Eye (tissue), 1 donor: ENCODE data around the gene SERPINA4.

ENCODE experiments used
- DNase-seq: peaks from one replicate; pipeline ENCODE4 v3.0.0-alpha.2; 2015

The SERPINA4 gene

DNA sequence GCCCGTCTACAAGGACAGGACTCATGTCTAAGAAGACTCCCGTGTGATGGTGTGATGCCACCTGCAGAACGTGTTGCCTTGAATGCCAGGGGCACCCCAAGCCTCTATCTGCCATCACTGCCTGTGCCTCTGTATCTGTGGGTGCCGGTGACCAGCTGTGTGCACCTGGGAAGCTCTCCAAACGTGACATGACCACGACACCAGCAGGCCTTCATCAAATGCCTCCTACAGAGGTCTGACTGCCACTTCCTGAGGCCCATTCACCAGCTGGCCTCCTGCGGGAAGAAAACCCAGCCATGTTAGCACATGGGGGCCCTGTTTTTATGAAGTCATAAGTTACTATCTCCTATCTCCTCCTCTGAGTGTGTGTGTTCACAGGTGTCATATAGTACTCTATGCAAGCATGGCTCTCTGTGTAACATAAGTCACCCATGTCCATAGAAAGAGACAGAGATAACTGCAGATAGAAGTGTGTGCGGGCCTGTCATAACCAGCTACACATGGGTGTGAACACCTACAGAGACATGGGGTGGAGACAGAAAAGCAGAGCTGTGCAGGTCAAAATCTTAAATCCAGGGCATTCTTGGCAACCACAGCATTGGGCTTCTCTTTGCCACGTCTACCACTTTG, 18.3 kb upstream of the SERPINA4 start:
- DNase-seq = no peak

- no peak for DNase-seq
Measured at GRCh38 chr14:94543449-94544124, 17.7 kb upstream of the SERPINA4 start.

GRCh38 chr14:94544726-94545125, 16.5 kb upstream of the SERPINA4 start:
- DNase-seq = no peak

GRCh38 chr14:94545131-94545841, 16.0 kb upstream of the SERPINA4 start:
- peak; percentile 37 for DNase-seq

DNA sequence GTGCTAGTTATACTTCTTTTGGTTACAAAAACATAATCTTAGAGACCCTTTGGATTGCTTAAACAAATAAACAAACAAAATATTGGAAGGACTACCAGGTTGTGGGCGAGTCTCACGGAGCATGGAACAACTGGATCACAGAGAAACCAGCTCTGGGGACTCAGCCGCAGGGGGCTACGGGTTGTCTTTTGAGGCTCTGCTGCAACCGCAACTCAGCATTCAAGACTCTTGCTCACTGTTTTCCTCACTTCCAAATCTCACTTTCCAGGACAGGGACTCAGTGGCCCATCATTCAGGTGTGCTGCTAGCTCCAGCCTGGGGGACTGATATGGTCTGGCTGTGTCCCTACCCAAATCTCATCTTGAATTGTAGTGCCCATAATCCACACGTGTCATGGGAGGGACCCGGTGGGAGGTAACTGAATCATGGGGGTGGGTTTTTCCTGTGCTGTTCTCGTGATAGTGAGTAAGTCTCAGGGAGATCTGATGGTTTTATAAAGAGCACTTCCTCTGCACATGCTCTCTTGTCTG, 14.0 kb upstream of the SERPINA4 start:
- DNase-seq = no peak

- no peak for DNase-seq
Measured at GRCh38 chr14:94547726-94548125, 13.5 kb upstream of the SERPINA4 start.

DNA sequence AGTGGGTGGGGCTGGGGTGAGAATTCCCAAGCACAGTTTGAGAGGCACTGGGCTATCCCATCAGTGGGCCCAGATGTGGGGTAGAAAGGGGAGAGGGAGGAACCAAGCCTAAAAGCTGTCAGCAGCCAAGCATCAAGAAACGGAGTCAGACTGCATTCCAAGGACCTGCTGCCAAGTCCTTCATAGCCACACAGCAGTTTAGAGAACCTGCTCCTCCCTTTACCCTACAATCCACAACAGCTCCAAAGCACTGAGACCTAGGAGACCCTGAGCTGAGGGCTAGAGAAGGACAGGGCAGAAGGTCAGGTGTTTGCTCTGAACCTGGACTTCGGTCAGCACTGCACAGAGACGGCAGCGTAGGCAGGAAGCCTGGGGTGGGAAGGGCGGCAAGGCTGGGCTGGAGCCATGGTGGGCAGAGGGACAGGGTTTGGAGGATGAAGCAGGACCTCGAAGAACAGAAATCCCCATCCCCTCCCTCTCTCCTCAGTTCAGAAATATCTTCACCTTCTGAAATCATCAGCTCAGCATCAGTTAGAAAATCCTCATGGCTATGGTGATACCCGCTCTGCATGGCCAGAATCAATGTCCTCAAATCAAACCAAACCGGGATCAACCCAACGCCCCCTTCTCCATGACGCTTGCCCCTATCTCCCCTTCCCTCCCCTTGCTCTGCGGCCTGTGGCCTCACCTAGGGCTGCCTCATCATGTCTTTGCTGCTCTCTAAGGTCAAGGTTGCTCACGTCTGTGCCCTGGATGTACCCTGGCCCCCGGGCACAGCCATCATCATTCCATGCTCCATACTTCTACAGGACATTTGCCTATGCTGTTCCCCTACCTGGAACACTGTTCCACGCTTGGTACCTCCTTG, 12.9 kb upstream of the SERPINA4 start:
- no peak for DNase-seq

GRCh38 chr14:94548999-94549985, 11.9 kb upstream of the SERPINA4 start:
- peak; percentile 89 for DNase-seq

GRCh38 chr14:94550041-94550440, 11.2 kb upstream of the SERPINA4 start:
- DNase-seq = no peak

- no peak for DNase-seq
Measured at GRCh38 chr14:94555991-94556390, 5.3 kb upstream of the SERPINA4 start.

DNA sequence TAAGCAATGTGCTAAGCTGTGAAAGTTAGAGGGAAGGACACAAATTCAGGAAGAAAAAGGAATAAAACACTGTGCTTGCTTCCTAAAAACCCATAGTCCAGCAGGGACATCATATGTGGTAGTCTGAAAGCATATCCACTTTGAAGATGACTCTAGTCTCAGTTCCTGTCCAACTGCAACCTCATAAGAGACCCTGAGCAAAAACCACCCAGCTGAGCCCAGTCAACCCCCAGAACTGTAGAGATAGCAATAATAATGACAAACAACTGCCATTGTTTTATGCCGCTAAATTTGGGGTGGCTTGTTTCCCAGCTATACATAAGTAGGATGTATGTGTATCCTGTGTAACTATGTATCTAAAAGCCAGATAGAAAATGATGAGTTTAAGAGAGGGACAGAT, 3.9 kb upstream of the SERPINA4 start:
- no peak for DNase-seq

DNA sequence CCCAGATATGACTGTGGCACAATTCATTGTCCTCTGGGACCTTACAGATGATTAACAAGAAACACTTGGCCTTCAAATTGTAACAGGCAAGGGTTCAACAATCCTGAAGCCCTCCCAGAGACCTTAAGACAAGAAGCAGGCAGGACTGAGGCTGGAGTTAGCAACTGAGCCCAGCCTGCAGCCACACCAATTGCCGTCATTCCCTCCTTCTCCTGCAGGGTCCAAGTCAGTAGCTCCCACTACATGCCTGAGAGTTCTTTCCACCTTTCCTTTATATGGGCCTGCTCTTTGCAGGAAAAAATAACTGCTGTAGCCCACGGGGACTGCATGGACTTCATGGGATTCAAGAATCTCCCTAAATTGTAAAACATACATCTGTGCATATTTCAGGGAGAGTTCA, 2.4 kb upstream of the SERPINA4 start:
- DNase-seq = no peak

DNA sequence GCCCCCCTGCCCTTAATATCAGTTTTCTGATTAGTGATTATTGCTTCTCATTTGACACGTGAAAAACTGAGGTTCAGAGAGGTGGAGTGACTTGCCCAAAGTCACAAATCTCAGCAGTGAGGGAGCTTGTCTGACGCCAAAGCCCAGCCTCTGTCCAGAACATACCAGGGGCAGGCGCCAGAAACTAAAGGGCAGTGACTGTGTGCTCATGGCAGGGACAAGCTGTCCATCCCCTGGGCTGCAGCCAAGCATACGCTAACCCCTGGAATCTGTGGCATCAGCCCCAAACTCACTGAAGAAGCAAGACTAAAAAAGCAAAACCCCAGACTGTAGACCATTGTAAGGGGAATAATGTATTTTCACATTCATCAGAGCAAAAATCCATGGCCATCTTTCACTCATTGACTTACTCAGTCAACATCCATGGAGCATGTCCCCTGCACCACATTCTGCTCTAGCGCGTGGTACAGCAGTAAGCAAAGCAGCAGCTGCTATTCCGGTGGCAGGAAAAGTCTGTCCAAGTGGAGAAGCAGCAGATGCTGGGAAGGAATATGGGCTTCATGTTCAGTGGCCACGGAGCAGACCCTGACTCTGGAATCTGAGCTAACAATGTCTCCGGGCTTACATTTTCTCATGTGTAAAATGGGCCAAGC, 1.5 kb upstream of the SERPINA4 start:
- no peak for DNase-seq

- no peak for DNase-seq
Measured at GRCh38 chr14:94560291-94560665, 964 bp upstream of the SERPINA4 start.

DNA sequence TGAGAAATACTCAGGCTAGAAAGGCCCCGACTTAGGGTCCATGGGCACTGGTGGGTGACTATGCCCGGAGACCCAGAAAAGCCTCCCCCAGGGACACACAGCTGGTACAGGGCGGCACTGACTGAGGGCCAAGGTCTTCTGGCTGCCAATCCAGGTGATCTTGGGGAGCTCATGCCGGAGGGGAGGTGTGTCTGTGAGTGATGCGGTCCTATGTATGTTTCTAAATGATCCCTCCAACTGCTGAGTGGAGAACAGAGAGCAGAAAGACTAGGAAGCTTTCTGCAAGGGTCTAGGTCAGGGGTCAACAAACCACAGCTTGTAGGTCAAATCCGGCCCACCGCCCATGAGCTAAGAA, 391 bp downstream of the SERPINA4 start:
- no peak for DNase-seq

- DNase-seq = no peak
Measured at GRCh38 chr14:94562022-94562421, 780 bp downstream of the SERPINA4 start.

DNA sequence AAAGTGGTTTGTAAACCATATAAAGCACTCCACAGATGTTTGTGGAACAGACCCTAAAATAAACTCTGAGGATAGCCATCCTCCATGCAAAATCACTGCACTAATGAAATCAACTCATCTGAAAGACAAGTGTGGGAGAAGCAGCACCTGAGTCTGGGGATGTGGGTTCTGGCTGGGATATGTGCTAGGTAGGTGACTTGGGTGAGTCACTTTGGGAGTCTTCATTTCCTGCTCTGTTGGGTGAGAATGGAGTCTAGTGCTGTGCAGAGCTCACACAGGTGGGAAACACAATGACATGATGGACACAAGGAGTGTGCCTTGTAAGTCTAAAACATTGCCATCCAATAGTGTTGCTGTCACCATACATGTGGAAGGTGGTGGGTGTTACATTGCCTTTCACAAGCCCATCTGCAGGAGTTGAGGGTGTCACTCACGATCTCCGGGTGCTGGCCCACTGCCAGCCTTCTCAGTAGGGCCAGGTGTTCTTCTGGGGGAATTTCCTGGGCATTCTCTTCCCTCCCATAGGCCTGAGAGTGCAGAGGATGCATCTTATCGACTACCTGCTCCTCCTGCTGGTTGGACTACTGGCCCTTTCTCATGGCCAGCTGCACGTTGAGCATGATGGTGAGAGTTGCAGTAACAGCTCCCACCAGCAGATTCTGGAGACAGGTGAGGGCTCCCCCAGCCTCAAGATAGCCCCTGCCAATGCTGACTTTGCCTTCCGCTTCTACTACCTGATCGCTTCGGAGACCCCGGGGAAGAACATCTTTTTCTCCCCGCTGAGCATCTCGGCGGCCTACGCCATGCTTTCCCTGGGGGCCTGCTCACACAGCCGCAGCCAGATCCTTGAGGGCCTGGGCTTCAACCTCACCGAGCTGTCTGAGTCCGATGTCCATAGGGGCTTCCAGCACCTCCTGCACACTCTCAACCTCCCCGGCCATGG, 2.0 kb downstream of the SERPINA4 start:
- no peak for DNase-seq

DNA sequence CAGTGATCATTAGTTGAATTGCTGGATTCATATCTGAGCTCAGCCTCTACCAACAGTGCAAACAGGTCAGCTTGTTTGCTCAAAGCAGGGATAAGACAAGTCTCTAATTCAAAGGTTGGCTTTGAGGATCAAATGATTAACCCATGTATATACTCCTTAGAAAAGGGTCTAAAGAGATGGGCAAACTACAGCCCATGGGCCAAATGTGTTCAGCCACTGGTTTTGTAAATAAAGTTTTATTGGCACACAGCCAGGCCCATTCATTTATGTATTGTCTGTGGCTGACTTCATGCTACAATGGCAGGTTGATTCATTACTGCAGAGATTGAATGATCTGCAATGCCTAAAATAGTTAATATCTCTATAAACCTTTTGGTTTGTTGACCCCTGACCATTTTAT, 3.1 kb downstream of the SERPINA4 start:
- no peak for DNase-seq

- DNase-seq = no peak
Measured at GRCh38 chr14:94568186-94568585, 6.9 kb downstream of the SERPINA4 start.

- no peak for DNase-seq
Measured at GRCh38 chr14:94569381-94570001, 8.2 kb downstream of the SERPINA4 start.
